ENCODE results near the gene TRO.

The TRO gene

GRCh38 chrX:54934058-54934457 lies 13.4 kb downstream of the TRO start:
- TF ChIP-seq CTCF (conservative IDR thresholded peaks at IDR 0.05; ENCODE audit: low read depth, low read length) = no peak
- DNase-seq (ENCODE audit: low read depth) = no peak
- H3K4me3 ChIP-seq (ENCODE audit: low read length) = no peak overlapping the region

- TF ChIP-seq CTCF (conservative IDR thresholded peaks at IDR 0.05; ENCODE audit: low read depth, low read length) = no peak
- no peak overlapping the region for H3K4me3 ChIP-seq (ENCODE audit: low read length)
- DNase-seq (ENCODE audit: low read depth) = no peak
Measured at GRCh38 chrX:54934890-54935289, 14.3 kb downstream of the TRO start.

GRCh38 chrX:54935306-54935705 lies 14.7 kb downstream of the TRO start:
- no peak for DNase-seq (ENCODE audit: low read depth)

GRCh38 chrX:54937416-54937815 lies 16.8 kb downstream of the TRO start:
- DNase-seq (ENCODE audit: low read depth) = no peak
- no peak overlapping the region for H3K4me3 ChIP-seq (ENCODE audit: low read length)
- no peak for TF ChIP-seq CTCF (conservative IDR thresholded peaks at IDR 0.05; ENCODE audit: low read depth, low read length)

More at GRCh38 chrX:54935306-54935705, 14.7 kb downstream of the TRO start:
- H3K4me3 ChIP-seq (ENCODE audit: low read length) = no peak overlapping the region
- TF ChIP-seq CTCF (conservative IDR thresholded peaks at IDR 0.05; ENCODE audit: low read depth, low read length) = no peak

GRCh38 chrX:54944816-54945215 lies 24.2 kb downstream of the TRO start:
- TF ChIP-seq CTCF (conservative IDR thresholded peaks at IDR 0.05; ENCODE audit: low read depth, low read length) = no peak

GRCh38 chrX:54945224-54945623 lies 24.6 kb downstream of the TRO start:
- TF ChIP-seq CTCF (conservative IDR thresholded peaks at IDR 0.05; ENCODE audit: low read depth, low read length) = no peak
- no peak for DNase-seq (ENCODE audit: low read depth)
- no peak overlapping the region for H3K4me3 ChIP-seq (ENCODE audit: low read length)

More at GRCh38 chrX:54944816-54945215, 24.2 kb downstream of the TRO start:
- DNase-seq (ENCODE audit: low read depth) = no peak
- H3K4me3 ChIP-seq (ENCODE audit: low read length) = no peak overlapping the region

GRCh38 chrX:54950730-54951375 lies 30.2 kb downstream of the TRO start:
- H3K4me3 ChIP-seq (ENCODE audit: low read length) = no peak overlapping the region

More at GRCh38 chrX:54950730-54951375, 30.2 kb downstream of the TRO start:
- no peak for TF ChIP-seq CTCF (conservative IDR thresholded peaks at IDR 0.05; ENCODE audit: low read depth, low read length)
- no peak for DNase-seq (ENCODE audit: low read depth)
